GM19324 (cell line): ENCODE data around the gene TMA7.
A peak's percentile ranks its signal among the peaks of the same experiment; 100 is the strongest.
"Not testable (repeated sequence)": the region's sequence is repeated elsewhere in the genome, so short reads cannot be mapped to it uniquely, and the experiment has no call there.

Experiments
- ATAC-seq: cut with Tn5 transposase; IDR thresholded peaks from one replicate; pipeline ENCODE4 v1.9.1; 2021; ENCODE audit warnings: mild to moderate bottlenecking, moderate library complexity; ENCODE audit not compliant: unreplicated experiment, low FRiP score

The TMA7 gene

DNA sequence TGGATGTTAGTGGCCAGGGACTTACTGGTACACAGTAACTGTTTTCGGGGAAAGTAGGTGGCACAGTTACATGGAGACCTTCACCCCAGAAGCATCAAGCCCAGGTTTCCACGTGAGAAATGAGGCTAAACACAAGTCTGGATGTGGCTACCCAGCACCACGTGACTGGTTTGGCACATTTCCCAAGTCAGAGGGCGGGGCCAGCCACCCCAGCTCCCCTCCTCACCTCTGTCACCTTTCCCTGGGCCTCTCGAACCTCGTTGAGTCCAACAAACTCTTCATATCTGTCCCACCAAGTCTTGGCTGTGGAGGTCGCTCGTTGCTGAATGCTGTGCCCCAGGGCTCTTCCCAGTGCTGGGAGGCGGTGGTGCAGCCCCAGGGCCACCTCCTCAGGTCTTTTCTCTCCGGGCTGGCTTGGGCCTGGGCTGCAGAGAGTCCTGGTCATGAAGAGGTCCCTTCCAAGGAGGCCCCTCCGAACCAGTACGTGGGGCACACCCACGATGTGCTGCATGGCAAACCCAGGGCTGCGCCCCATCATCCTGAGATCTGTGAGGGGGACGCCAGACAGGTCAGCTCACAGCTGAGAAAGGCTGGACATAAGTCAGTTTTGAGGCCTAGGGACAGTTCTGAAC is 5.3 kb upstream of the TMA7 start:
- no peak for ATAC-seq

GRCh38 chr3:48435223-48435595 is 4.8 kb upstream of the TMA7 start:
- no peak for ATAC-seq

DNA sequence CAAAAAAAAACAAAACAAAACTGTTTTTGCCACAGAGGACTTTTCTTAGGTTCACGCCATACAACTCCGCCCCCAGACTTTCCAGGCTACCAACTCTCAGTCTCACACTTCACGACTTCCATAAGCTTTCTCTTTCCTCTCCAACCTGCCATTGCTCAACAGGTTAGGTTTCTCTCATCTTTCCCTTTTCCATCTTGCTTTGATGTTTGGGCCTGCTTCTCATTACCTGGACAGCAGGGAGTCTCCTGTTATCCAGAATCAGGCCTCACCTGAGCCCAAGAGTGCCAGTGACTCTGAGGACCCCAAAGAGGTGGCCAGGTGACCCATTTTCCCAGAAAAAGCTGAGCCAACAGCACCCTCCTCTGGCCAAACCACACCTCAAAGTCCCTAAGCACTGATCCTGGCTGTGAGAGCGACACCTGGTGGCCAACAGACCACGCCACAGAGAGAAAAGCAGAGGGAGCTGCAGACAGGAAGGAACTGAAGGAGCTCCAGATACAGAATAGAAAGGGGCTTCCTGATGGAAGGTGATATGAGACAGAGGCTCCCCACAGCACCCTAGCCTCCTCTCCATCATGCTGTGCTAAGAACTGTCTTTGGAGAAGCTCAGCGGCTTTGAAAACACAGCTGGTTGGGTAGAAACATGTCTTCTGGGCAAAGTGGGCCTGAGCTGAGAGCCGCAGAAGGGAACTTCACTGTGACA is 4.1 kb upstream of the TMA7 start:
- ATAC-seq = no peak

DNA sequence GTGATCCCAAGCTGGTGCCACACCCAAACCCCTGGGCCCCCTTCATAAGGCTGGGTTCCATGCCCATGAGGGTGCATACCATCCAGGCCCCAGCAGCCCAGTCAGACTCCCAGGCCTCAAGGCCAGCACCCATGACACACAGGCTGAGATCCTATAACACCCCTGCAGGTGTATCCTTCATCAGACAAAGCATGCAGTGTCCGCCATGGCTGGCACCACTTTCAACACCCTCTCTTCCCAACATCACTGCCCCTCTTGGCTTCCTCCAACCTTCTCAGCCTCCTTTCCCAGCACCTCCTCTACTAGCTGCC is 3.6 kb upstream of the TMA7 start:
- no peak for ATAC-seq

GRCh38 chr3:48436855-48437254 is 3.2 kb upstream of the TMA7 start:
- ATAC-seq = no peak

DNA sequence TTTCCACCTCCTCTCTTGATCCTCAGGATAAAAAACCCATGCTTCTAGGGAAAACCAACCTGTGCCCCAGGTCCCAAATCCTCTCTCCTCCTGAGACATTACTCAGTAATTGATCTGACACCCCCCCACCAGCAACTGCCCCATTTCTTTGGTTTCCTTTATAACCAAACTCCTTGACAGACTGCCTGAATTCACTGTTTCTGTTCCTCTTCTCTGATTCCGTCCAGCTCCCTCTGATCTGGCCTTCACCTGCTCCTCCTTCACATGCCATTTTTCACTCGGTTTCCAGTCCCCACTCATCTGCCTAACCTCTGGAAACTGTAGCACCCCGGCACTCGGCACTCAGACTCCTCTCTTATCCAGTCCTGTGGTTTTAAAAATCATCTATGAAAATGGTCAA is 2.2 kb upstream of the TMA7 start:
- no peak for ATAC-seq

DNA sequence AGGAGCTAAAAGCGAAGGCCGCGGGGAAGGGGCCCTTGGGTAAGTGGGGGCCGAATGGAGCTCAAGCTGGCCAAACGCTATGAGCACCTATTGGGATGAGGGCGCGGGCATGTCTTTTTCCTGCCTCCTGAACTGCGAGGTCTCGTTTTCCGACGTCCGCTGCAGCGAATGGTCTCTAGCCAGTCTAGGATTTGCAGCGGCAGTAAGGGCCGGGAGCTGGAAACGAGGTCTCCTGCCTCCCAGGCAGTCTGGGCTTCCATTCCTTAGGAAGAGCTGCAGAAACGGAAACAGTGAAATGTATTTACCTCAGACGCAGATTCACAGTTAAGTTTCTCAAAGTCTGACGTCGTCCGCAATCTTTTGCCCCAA is 517 bp downstream of the TMA7 start:
- ATAC-seq = peak; percentile 9

DNA sequence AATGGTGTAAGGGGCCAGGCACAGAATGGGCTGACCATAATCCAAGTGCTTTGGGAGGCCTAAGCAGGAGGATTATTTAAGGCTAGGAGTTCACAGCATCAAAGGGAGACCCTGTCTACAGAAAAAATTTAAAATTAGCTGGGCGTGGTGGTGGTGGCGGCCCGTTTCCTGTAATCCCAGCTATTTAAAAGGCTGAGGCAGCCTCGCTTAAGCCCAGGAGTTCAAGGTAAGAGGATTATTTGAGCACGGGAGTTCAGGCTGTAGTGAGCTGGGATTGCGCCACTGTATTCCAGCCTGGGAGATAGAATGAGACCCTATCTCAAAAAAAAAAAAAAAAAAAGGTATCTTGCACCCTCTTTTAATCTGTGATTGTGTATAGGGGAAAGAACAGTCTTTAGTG is 1.9 kb downstream of the TMA7 start:
- ATAC-seq = no peak

DNA sequence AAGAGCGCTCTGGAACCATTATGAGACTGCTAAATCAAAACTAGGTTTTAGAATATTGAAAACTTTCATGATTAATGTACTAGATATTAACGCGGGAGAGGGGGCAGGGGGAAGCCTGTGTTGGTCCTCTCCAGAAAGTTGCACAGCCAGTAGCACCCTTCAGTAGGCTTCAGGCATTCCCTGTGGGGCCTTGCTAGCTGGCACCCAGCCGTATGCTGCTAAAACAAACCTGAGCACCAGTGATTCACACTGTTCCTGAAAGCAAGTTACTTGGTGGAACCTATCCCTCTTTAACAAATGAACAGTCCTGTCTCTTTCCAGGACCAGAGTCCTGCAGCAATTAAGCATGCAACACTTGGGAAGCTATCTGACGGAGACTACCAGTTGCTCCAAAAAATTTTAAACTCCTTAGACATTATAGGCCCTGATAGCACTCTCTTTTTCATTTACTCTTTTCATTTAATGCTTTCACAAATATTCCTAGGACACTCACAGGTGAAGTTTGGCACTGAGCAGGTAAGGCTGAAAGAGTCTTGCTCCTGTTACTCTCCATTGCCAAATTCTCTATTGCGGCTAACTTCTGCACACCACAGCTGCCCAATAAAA is 5.3 kb downstream of the TMA7 start:
- ATAC-seq = no peak

DNA sequence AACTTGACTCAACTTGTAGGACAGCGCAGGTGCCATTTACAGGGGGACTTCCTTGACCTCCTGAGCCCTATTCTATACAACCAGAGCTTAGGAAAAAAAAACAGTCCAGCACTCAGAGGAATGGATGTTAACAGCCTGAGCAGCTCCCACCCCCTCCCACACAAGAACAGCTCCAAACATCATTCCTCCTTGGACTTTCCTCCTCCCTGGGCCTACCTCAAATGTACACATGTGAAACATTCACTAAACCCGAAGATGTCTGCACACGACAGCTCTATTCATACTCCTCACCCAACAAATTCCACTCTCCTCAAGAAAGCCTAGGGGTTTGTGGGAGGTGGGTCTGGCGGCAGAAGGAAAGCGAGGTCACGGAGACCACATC is 6.0 kb downstream of the TMA7 start:
- no peak for ATAC-seq

DNA sequence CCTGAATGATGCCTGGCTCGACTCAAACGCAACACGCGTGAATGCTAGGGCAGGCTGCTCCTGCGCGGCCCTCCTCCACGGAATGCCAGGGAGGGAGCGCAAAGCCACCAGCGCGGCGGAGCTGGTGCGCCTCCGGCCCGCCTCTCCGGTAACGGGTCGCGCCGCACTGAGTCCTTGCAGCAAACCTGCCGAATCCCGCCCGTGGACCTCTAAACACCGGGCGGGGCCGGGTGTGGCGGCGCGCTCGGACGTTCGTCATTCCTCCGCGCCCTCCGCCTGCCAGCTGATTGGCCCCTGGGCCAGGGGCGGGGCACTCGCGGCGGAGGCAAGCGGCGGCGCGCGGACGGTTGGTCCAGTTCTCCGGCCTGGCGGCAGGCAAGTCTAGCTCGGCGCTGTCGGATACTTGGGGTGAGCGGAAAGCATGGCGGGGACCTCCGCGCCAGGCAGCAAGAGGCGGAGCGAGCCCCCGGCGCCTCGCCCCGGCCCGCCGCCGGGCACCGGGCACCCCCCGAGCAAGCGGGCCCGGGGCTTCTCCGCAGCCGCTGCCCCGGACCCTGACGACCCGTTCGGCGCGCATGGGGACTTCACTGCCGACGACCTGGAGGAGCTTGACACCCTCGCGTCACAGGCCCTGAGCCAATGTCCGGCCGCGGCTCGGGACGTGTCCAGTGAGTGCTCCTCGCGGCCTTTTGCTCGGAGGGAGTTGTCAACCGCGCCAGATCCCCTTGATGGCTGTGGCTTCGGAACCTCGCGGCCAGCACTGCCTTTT is 6.6 kb downstream of the TMA7 start, which contains the start of gene ATRIP:
ATRIP (plus strand) TSS at position 313 of the 769 bp plus-strand sequence; CDS start at position 422, 109 bp downstream.
- peak; percentile 92 for ATAC-seq

- no peak for ATAC-seq
Measured at GRCh38 chr3:48451270-48451669, 11.2 kb downstream of the TMA7 start.

GRCh38 chr3:48456456-48456855 is 16.4 kb downstream of the TMA7 start:
- ATAC-seq = no peak

DNA sequence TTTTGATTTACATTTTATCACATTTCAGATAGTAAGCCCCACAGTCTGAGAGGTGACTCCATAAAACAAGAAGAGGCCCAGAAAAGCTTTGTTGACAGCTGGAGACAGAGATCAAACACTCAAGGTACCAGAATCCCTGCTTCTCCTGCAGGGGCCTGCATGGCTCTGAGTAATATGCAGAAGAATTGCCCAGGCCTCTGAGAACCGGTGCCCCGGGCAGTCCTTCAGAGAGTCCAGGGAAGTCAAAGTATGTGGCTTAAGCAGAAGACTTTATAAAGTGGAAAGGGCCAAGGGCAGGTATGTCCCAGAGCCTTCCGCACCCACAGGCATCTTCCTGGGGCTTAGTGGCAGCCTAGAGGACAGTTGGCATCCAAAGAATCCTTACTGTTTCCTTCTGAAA is 19.3 kb downstream of the TMA7 start:
- ATAC-seq = no peak

DNA sequence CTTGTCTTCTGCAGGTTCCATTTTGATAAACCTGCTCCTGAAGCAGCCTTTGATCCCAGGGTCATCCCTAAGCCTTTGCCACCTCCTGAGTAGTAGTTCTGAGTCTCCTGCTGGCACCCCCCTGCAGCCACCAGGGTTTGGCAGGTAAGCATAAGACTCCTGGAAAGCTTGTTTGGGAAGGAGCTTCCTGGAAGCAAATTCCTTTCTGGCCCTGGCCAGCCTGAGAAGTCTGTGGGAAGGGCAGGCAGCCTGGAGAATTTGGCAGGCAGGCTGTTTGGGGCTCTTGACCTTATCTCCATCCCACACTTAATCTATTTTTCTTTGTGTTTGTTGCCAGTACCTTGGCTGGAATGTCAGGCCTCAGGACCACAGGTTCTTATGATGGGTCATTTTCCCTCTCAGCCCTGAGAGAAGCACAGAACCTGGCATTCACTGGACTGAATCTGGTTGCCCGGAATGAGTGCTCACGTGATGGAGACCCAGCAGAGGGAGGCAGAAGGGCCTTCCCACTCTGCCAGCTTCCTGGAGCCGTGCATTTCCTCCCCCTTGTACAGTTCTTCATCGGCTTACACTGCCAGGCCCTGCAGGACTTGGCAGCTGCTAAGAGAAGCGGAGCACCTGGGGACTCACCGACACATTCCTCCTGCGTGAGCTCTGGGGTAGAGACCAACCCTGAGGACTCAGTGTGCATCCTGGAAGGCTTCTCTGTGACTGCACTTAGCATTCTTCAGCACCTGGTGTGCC is 19.9 kb downstream of the TMA7 start:
- no peak for ATAC-seq

GRCh38 chr3:48460517-48460902 is 20.5 kb downstream of the TMA7 start:
- ATAC-seq = no peak

GRCh38 chr3:48461767-48462166 is 21.7 kb downstream of the TMA7 start:
- ATAC-seq = not testable (repeated sequence)

DNA sequence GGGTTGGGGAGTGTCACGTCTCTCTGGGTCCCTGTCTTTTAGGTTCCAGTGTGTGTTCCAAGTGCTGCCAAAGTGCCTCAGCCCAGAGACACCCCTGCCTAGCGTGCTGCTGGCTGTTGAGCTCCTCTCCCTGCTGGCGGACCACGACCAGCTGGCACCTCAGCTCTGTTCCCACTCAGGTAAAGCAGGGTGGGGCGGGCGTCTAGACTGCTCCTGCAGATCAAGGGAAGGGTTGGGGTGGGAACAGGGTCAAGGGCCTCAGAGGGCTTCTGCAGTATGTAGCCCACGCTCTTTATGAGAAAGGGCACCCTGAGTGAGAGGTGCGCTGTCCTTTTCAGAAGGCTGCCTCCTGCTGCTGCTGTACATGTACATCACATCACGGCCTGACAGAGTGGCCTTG is 23.6 kb downstream of the TMA7 start:
- no peak for ATAC-seq

DNA sequence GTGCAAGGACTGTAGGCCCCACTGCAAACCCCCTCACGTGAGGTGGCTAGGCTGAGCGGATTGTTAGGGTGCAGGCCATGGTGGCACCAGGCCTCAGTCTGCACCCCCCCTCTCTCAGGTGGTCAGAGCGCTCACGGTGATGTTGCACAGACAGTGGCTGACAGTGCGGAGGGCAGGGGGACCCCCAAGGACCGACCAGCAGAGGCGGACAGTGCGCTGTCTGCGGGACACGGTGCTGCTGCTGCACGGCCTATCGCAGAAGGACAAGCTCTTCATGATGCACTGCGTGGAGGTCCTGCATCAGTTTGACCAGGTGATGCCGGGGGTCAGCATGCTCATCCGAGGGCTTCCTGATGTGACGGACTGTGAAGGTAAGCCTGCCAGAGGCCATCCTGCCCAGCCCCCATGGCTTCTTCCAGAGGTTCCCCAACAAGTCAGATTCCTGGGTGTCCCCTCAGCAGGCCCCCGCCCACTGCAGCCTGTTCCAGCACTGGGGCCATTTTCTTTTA is 24.7 kb downstream of the TMA7 start:
- ATAC-seq = no peak

DNA sequence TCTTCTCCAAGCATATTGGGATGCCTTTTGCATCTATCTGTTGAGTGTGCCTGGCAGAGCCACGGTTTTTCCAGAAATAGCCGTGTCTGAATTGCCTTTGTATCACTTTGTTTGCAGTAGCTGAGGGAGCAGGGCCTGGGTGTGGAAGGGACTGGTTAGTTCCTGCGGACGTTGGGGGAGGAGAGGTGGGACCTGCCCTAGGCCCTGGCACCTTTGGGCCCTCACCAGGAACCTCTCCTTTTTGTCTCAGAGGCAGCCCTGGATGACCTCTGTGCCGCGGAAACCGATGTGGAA is 25.1 kb downstream of the TMA7 start:
- no peak for ATAC-seq
